Measurements from ENCODE around the gene SLC17A9.
A peak's percentile ranks its signal among the peaks of the same experiment; 100 is the strongest.

The SLC17A9 gene

DNA sequence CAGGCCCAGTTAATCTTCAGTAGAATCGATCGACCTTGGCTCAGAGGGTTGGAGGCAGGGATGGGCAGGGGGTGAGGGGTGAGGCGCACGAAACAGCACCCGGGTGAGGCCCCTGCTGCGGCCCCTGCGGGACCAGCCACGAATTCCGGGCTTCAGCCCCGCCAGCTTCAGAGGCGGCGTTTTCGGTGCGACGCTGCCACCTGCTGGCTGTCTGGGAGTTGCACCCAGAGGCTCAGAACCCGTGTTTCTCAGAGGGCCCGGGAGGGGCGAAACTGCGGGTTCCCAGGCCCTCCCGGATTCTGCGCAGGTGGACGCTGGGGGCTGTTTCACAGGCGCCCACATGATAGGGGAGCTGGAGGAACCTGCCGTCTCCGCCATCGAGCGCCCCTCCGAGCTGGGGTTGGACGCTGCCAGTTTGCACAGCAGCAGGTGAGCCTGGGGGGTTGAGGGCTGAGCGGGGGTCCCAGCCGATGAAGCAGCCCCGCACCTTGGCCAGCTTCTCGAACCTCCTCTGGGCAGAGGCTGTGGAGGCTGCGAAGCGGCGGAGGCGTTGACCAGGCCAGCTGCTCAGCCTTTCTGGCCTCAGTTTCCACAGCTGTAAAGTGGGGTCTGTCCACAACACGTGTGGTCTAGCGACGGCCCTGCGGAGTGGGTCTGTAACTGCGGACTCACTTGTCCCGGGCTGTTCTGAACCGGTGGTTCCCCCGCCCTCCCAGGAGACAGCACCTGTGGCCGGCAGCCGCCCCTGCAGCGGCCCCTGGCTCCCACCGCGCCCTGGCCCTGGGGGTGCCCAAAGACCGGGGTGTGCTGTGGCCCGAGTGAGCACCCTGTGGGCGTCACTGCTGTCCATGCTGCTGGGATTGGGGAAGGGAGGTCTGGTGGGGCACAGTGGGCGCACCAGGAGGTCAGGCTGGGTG is 56.8 kb downstream of the SLC17A9 start:
- peak; percentile 45 for DNase-seq (ENCODE audit: low read depth)
- TF ChIP-seq, protein P1, sequence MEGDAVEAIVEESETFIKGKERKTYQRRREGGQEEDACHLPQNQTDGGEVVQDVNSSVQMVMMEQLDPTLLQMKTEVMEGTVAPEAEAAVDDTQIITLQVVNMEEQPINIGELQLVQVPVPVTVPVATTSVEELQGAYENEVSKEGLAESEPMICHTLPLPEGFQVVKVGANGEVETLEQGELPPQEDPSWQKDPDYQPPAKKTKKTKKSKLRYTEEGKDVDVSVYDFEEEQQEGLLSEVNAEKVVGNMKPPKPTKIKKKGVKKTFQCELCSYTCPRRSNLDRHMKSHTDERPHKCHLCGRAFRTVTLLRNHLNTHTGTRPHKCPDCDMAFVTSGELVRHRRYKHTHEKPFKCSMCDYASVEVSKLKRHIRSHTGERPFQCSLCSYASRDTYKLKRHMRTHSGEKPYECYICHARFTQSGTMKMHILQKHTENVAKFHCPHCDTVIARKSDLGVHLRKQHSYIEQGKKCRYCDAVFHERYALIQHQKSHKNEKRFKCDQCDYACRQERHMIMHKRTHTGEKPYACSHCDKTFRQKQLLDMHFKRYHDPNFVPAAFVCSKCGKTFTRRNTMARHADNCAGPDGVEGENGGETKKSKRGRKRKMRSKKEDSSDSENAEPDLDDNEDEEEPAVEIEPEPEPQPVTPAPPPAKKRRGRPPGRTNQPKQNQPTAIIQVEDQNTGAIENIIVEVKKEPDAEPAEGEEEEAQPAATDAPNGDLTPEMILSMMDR (conservative IDR thresholded peaks at IDR 0.05; ENCODE audit: control insufficient read depth, insufficient read depth, low read depth, low read length), result peak; percentile 84
- no peak overlapping the region for H3K4me3 ChIP-seq (ENCODE audit: control insufficient read depth, low read depth, low read length)

DNA sequence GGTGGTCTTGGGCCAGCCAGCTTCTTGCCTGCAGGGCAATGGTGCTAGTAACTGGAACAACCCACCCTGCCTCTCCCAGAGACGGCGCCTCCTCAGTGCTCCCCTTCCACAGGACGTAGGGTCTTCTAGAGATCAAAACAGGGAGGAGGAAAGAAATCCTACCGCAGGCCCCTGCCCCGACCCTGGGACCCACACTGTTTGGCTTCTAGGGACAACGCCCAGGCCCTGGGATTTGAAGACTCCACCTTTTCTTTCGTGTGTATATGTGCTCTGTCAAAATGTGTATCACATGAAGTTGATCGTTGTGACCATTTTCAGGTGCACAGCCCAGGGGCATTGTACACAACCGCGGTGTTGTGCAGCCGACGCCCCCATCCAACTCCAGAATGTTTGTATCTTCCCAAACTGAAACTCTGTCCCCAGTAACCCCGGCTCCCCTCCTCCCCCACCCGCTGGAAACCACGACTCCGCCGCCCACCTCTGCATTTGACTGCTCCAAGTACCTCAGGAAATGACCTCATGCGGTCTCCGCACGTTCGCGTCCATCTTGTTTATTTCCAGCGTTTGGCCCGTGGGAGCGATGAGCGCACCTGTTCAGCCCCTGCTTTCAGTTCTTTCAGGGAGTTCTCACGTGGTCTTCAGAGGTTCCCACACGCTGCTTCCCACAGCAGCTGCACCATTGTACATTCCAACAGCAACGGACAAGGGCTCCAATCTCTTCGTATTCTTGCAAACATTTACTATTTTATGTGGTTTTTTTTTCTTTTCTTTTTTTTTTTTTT is 57.7 kb downstream of the SLC17A9 start:
- TF ChIP-seq, protein P1 (conservative IDR thresholded peaks at IDR 0.05; ENCODE audit: control insufficient read depth, insufficient read depth, low read depth, low read length), result no peak
- H3K4me3 ChIP-seq (ENCODE audit: control insufficient read depth, low read depth, low read length), result no peak overlapping the region
- DNase-seq (ENCODE audit: low read depth), result peak; percentile 16

DNA sequence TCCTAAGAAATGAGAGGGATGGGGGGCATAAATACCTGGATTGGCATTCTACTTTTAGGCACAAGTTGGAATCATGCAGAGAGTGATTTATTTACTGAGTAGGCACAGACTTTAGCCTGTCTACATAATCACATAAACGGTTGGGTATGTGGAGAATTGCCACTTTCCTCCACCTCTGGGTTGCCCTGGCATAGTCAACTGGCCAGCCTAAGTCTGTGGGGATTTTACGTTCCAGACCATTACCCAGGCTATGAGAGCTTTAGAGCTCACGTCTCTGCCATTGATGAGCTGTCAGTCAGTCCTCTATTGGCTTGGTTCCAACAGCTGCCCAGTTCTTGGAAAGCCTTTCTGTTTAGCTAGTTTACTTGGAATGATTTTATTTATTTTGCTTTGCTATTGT is 59.3 kb downstream of the SLC17A9 start:
- H3K4me3 ChIP-seq (ENCODE audit: control insufficient read depth, low read depth, low read length), result no peak overlapping the region
- DNase-seq (ENCODE audit: low read depth), result no peak
- TF ChIP-seq, protein P1 (conservative IDR thresholded peaks at IDR 0.05; ENCODE audit: control insufficient read depth, insufficient read depth, low read depth, low read length), result no peak

DNA sequence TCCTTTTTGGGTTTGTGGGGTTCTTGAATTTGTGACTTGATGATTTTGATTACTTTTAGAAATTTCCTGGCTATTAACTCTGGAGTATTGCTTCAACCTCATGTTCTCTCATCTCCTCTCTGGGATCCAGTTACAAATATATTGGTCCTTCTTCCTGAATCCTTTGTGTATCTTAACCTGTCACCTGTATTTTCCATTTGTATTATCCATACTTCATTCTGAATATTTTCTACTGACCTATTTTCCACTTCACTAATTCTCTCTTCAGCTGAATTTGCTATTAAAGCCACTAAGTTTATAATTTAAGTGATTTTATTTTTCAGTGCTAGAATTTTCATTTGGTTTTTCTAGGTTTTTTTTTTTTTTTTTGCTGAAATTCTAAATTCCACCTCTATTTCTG is 60.7 kb downstream of the SLC17A9 start:
- DNase-seq (ENCODE audit: low read depth), result no peak
- no peak overlapping the region for H3K4me3 ChIP-seq (ENCODE audit: control insufficient read depth, low read depth, low read length)
- TF ChIP-seq, protein P1 (conservative IDR thresholded peaks at IDR 0.05; ENCODE audit: control insufficient read depth, insufficient read depth, low read depth, low read length), result no peak

DNA sequence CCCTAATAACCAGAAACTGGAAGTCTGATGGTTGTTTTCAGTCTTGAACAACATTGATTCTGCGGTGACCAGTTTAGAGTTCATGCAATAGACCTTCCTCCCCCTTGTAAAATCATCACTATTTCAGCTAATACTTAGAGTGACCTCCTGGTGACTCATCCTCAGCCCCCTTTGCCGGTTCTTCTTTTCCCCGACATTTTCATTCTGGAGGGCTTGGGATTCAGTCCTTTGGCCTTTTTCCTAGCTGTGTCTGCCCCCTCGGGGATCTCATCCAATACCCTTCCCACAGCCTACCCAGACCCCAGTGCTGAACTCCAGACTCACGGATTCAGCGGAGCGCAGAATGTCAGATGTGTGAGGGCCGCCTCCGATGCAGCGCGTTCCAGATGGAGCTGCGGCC is 61.8 kb downstream of the SLC17A9 start:
- TF ChIP-seq, protein P1 (conservative IDR thresholded peaks at IDR 0.05; ENCODE audit: control insufficient read depth, insufficient read depth, low read depth, low read length), result no peak
- no peak overlapping the region for H3K4me3 ChIP-seq (ENCODE audit: control insufficient read depth, low read depth, low read length)
- no peak for DNase-seq (ENCODE audit: low read depth)

DNA sequence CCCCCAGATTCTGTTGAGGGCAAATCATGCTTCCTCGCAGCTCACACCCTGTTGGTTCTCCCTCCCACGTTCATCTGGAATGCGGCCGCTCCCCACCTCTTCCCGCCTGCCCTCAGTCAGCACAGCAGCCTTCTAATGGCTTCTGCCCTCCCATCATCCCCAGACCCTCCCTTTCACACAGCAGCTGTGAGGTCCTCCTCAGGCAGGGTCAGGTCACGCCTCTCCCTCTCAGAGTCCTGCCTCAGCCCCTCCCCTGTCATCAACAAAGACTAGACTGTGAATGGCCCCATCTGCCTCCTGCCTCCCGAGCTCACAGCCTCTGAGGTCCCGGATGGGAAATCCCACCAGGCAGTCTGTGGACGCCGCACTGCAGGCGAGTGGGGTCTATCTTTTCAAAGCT is 62.2 kb downstream of the SLC17A9 start:
- DNase-seq (ENCODE audit: low read depth), result no peak
- H3K4me3 ChIP-seq (ENCODE audit: control insufficient read depth, low read depth, low read length), result no peak overlapping the region
- TF ChIP-seq, protein P1 (conservative IDR thresholded peaks at IDR 0.05; ENCODE audit: control insufficient read depth, insufficient read depth, low read depth, low read length), result no peak

All from fibroblast of mammary gland (primary cell).